ENCODE data around the gene TRIM27. TPM values are rescaled to one million over a fixed set of nuclear protein-coding genes. Genes with fewer than 3 reads are reported as not detected.
"Not testable (repeated sequence)": the region's sequence is repeated elsewhere in the genome, so short reads cannot be mapped to it uniquely, and the experiment has no call there.

Gene TRIM27
- total RNA-seq (10 to 100 TPM; 67.7 to 69.2 TPM), polyA plus RNA-seq (61.6 TPM)

GRCh38 chr6:28923318-28924102 is at the start of gene TRIM27:
TRIM27 (minus strand) TSS chr6:28923985; CDS start chr6:28923632, 353 bp downstream.
- Mint-ChIP-seq H3K9me3 (no peaks in the 10 kb centered on the region), H3K27ac (peak within 1 kb of the TSS; percentile 87 to 97 (median 94)), H3K4me1 (peaks cover 31 to 48% (median 44%) of the 10 kb centered on the region in 3 donors), H3K4me3 (peak within 1 kb of the TSS; percentile 90 to 98 (median 95)), H3K27me3 (peaks cover 0 to 4% of the 10 kb centered on the region in 2 donors), H3K36me3 (peaks cover 0 to 48% (median 4%) of the 10 kb centered on the region in 3 donors)
- H3K4me1 ChIP-seq (ENCODE audit: insufficient read depth, low read length): peaks cover 42% of the 10 kb centered on the region
- H3K36me3 ChIP-seq (ENCODE audit: insufficient read depth, low read length): peaks cover 26% of the 10 kb centered on the region
- H3K9me3 ChIP-seq (ENCODE audit: low read length): no peaks in the 10 kb centered on the region
- peak; percentile 73 to 85 (median 75) for DNase-seq
- POLR2A ChIA-PET: interaction anchor here (0.6 to 2.2 kb wide), 20 partner anchors 9 to 1470 kb away, joined by 3 to 24 read pairs (median 4); no protein-coding TSS in a partner anchor
- H3K27ac ChIP-seq (ENCODE audit: low read depth, low read length): peak within 1 kb of the TSS; percentile 72
- H3K27me3 ChIP-seq (ENCODE audit: insufficient read depth, low read length, poor library complexity, severe bottlenecking): no peaks in the 10 kb centered on the region
- CTCF ChIA-PET: interaction anchor here (0.7 to 3.7 kb wide), 17 partner anchors 10 to 93 kb away, joined by 3 to 30 read pairs (median 5); no protein-coding TSS in a partner anchor
- H3K4me3 ChIP-seq (ENCODE audit: low read length): peak within 1 kb of the TSS; percentile 59

GRCh38 chr6:28970056-28970455 is 46.3 kb upstream of the TRIM27 start:
- H3K27me3 ChIP-seq (ENCODE audit: insufficient read depth, low read length, poor library complexity, severe bottlenecking); H3K27ac Mint-ChIP-seq; H3K4me1 ChIP-seq (ENCODE audit: insufficient read depth, low read length); H3K4me3 Mint-ChIP-seq; POLR2A ChIA-PET; H3K27ac ChIP-seq (ENCODE audit: low read depth, low read length); H3K4me1 Mint-ChIP-seq; H3K4me3 ChIP-seq (ENCODE audit: low read length); H3K9me3 ChIP-seq (ENCODE audit: low read length); DNase-seq; H3K36me3 ChIP-seq (ENCODE audit: insufficient read depth, low read length): not testable (repeated sequence)
- Mint-ChIP-seq H3K27me3 (peaks cover 14 to 17% of the 10 kb centered on the region in 2 donors), H3K36me3 (peaks cover 0 to 14% (median 0%) of the 10 kb centered on the region in 3 donors), H3K9me3 (peaks cover 3 to 16% (median 9%) of the 10 kb centered on the region in 5 donors)
- CTCF ChIA-PET: interaction anchor here (1.2 kb wide), 1 partner anchor 46 kb away, joined by 3 read pairs; no protein-coding TSS in a partner anchor

- no peaks in the 10 kb centered on the region for H3K9me3 ChIP-seq (ENCODE audit: low read length)
- peaks cover 0 to 14% (median 0%) of the 10 kb centered on the region in 3 donors for H3K36me3 Mint-ChIP-seq
- no peak overlapping the region for H3K27ac ChIP-seq (ENCODE audit: low read depth, low read length)
- H3K4me1 ChIP-seq (ENCODE audit: insufficient read depth, low read length): no peaks in the 10 kb centered on the region
- no peaks in the 10 kb centered on the region for H3K36me3 ChIP-seq (ENCODE audit: insufficient read depth, low read length)
- no peaks in the 10 kb centered on the region for H3K4me1 Mint-ChIP-seq
- ChIA-PET CTCF (interaction anchor here (1.2 kb wide), 1 partner anchor 47 kb away, joined by 3 read pairs; no protein-coding TSS in a partner anchor), POLR2A (no interaction called here)
- H3K4me3 ChIP-seq (ENCODE audit: low read length): no peak overlapping the region
- no peak for DNase-seq
- H3K27me3 ChIP-seq (ENCODE audit: insufficient read depth, low read length, poor library complexity, severe bottlenecking): no peaks in the 10 kb centered on the region
- H3K4me3 Mint-ChIP-seq: no peak overlapping the region
- H3K9me3 Mint-ChIP-seq: peaks cover 3 to 16% (median 9%) of the 10 kb centered on the region in 5 donors
- H3K27ac Mint-ChIP-seq: peak overlapping the region in 1 of 8 donors; percentile 15
- H3K27me3 Mint-ChIP-seq: peaks cover 12 to 14% of the 10 kb centered on the region in 2 donors
These were observed 45.3 kb upstream of the TRIM27 start for GRCh38 chr6:28969129-28969528.

GRCh38 chr6:28968476-28968875 is 44.7 kb upstream of the TRIM27 start:
- H3K36me3 ChIP-seq (ENCODE audit: insufficient read depth, low read length): no peaks in the 10 kb centered on the region
- no peaks in the 10 kb centered on the region for H3K9me3 ChIP-seq (ENCODE audit: low read length)
- H3K27ac ChIP-seq (ENCODE audit: low read depth, low read length): no peak overlapping the region
- Mint-ChIP-seq H3K27me3 (peaks cover 13 to 16% of the 10 kb centered on the region in 2 donors), H3K9me3 (peaks cover 3 to 16% (median 9%) of the 10 kb centered on the region in 5 donors), H3K36me3 (peaks cover 0 to 14% (median 0%) of the 10 kb centered on the region in 3 donors), H3K27ac (no peak overlapping the region), H3K4me1 (no peaks in the 10 kb centered on the region), H3K4me3 (no peak overlapping the region)
- H3K27me3 ChIP-seq (ENCODE audit: insufficient read depth, low read length, poor library complexity, severe bottlenecking): no peaks in the 10 kb centered on the region
- no peaks in the 10 kb centered on the region for H3K4me1 ChIP-seq (ENCODE audit: insufficient read depth, low read length)
- CTCF ChIA-PET: no interaction called here
- no peak overlapping the region for H3K4me3 ChIP-seq (ENCODE audit: low read length)
- DNase-seq: no peak
- POLR2A ChIA-PET: no interaction called here

GRCh38 chr6:28965706-28966105 is 41.9 kb upstream of the TRIM27 start:
- no peak overlapping the region for H3K4me3 Mint-ChIP-seq
- Histone ChIP-seq H3K4me3 (ENCODE audit: low read length) (no peak overlapping the region), H3K4me1 (ENCODE audit: insufficient read depth, low read length) (no peaks in the 10 kb centered on the region), H3K27me3 (ENCODE audit: insufficient read depth, low read length, poor library complexity, severe bottlenecking) (no peaks in the 10 kb centered on the region), H3K36me3 (ENCODE audit: insufficient read depth, low read length) (no peaks in the 10 kb centered on the region), H3K9me3 (ENCODE audit: low read length) (no peaks in the 10 kb centered on the region), H3K27ac (ENCODE audit: low read depth, low read length) (peak overlapping the region; percentile 3)
- no peak overlapping the region for H3K27ac Mint-ChIP-seq
- POLR2A ChIA-PET: no interaction called here
- peaks cover 0 to 23% (median 0%) of the 10 kb centered on the region in 3 donors for H3K36me3 Mint-ChIP-seq
- CTCF ChIA-PET: no interaction called here
- peaks cover 19 to 31% of the 10 kb centered on the region in 2 donors for H3K27me3 Mint-ChIP-seq
- peaks cover 3 to 16% (median 9%) of the 10 kb centered on the region in 5 donors for H3K9me3 Mint-ChIP-seq
- no peak for DNase-seq
- H3K4me1 Mint-ChIP-seq: no peaks in the 10 kb centered on the region

GRCh38 chr6:28960846-28961500 is 37.2 kb upstream of the TRIM27 start:
- CTCF ChIA-PET: interaction anchor here (1.4 kb wide), 1 partner anchor 122 kb away, joined by 4 read pairs; no protein-coding TSS in a partner anchor
- no peak overlapping the region for H3K27ac Mint-ChIP-seq
- POLR2A ChIA-PET: no interaction called here

GRCh38 chr6:28958561-28959243 is 34.9 kb upstream of the TRIM27 start:
- DNase-seq; H3K4me3 Mint-ChIP-seq; H3K27me3 ChIP-seq (ENCODE audit: insufficient read depth, low read length, poor library complexity, severe bottlenecking); H3K36me3 ChIP-seq (ENCODE audit: insufficient read depth, low read length); H3K9me3 Mint-ChIP-seq; POLR2A ChIA-PET; H3K27ac Mint-ChIP-seq; H3K4me3 ChIP-seq (ENCODE audit: low read length); H3K4me1 ChIP-seq (ENCODE audit: insufficient read depth, low read length); H3K9me3 ChIP-seq (ENCODE audit: low read length); H3K36me3 Mint-ChIP-seq: not testable (repeated sequence)
- CTCF ChIA-PET: interaction anchor here (1.1 to 1.6 kb wide), 2 partner anchors 58 to 120 kb away, joined by 3 read pairs; no protein-coding TSS in a partner anchor
- Mint-ChIP-seq H3K27me3 (peaks cover 26 to 42% of the 10 kb centered on the region in 2 donors), H3K4me1 (peaks cover 14 to 18% (median 18%) of the 10 kb centered on the region in 3 donors)
- H3K27ac ChIP-seq (ENCODE audit: low read depth, low read length): peak overlapping the region; percentile 9

More at GRCh38 chr6:28960846-28961500, 37.2 kb upstream of the TRIM27 start:
- H3K9me3 Mint-ChIP-seq: no peaks in the 10 kb centered on the region
- Histone ChIP-seq H3K9me3 (ENCODE audit: low read length) (no peaks in the 10 kb centered on the region), H3K27ac (ENCODE audit: low read depth, low read length) (peak overlapping the region; percentile 76), H3K4me3 (ENCODE audit: low read length) (no peak overlapping the region), H3K36me3 (ENCODE audit: insufficient read depth, low read length) (no peaks in the 10 kb centered on the region), H3K4me1 (ENCODE audit: insufficient read depth, low read length) (no peaks in the 10 kb centered on the region), H3K27me3 (ENCODE audit: insufficient read depth, low read length, poor library complexity, severe bottlenecking) (no peaks in the 10 kb centered on the region)
- peaks cover 0 to 8% (median 0%) of the 10 kb centered on the region in 3 donors for H3K36me3 Mint-ChIP-seq
- no peak overlapping the region for H3K4me3 Mint-ChIP-seq
- DNase-seq: no peak
- H3K4me1 Mint-ChIP-seq: no peaks in the 10 kb centered on the region
- peaks cover 17 to 47% of the 10 kb centered on the region in 2 donors for H3K27me3 Mint-ChIP-seq
